HFFc6 (cell line): ENCODE data around the gene SRGAP1. TPM values are rescaled to one million over a fixed set of nuclear protein-coding genes. Genes with fewer than 3 reads are reported as not detected.

ENCODE experiments used
- DNase-seq: peaks from one replicate; pipeline ENCODE4 v3.0.0-alpha.2; 2018
- H3K27ac Mint-ChIP-seq: 2 replicates; pipeline ENCODE4 v1.8.0; 2020; ENCODE audit warnings: mild to moderate bottlenecking, mixed read lengths
- H3K27me3 Mint-ChIP-seq: 2 replicates; pipeline ENCODE4 v1.8.0; 2021; ENCODE audit warnings: mild to moderate bottlenecking, moderate library complexity, mixed read lengths; ENCODE audit not compliant: insufficient read depth
- H3K36me3 Mint-ChIP-seq: 2 replicates; pipeline ENCODE4 v1.8.0; 2021; ENCODE audit warnings: low read depth, mixed read lengths
- H3K4me1 Mint-ChIP-seq: 2 replicates; pipeline ENCODE4 v1.8.0; 2020; ENCODE audit warnings: low read depth, mixed read lengths
- H3K4me3 Mint-ChIP-seq: 2 replicates; pipeline ENCODE4 v1.8.0; 2020; ENCODE audit warnings: mild to moderate bottlenecking, moderate library complexity, mixed read lengths
- H3K9me3 Mint-ChIP-seq: 2 replicates; pipeline ENCODE4 v1.8.0; 2020; ENCODE audit warnings: mild to moderate bottlenecking, mixed read lengths
- CTCF ChIP-seq: fragments of 200-600 bp; sonication (generic); IDR thresholded peaks from 2 replicates; pipeline ENCODE4 v1.5.0; 2021; ENCODE audit warnings: antibody characterized with exemption, mild to moderate bottlenecking
- total RNA-seq, 6 experiments: library from RNA; stranded (reverse); fragmentation: NEBNext Ultra II Directional; extraction: Animal tissue kit (Norgen Biotek cat#: 25700); gene quantifications; 2 replicates in 1 of 6; 3 replicates in 5 of 6; pipeline ENCODE4 v1.2.3, GENCODE V29; 2021

The SRGAP1 gene
- total RNA-seq, 6 experiments from 2014 or later = 35.7 to 45.8 (median 40.9) TPM

GRCh38 chr12:64061868-64062375 lies 217.4 kb downstream of the SRGAP1 start:
- Mint-ChIP-seq H3K27ac (peak overlapping the region; percentile 53), H3K9me3 (no peaks in the 10 kb centered on the region), H3K36me3 (peaks cover 42% of the 10 kb centered on the region), H3K4me3 (no peak overlapping the region), H3K4me1 (peaks cover 51% of the 10 kb centered on the region), H3K27me3 (no peaks in the 10 kb centered on the region; the same call in 1 of the 2 replicates)
- TF ChIP-seq CTCF = no peak
- DNase-seq = no peak

GRCh38 chr12:64063121-64063520 lies 218.6 kb downstream of the SRGAP1 start:
- H3K4me3 Mint-ChIP-seq = no peak overlapping the region
- H3K4me1 Mint-ChIP-seq = peaks cover 47% of the 10 kb centered on the region
- TF ChIP-seq CTCF = no peak
- DNase-seq = no peak
- no peaks in the 10 kb centered on the region for H3K9me3 Mint-ChIP-seq
- no peak overlapping the region for H3K27ac Mint-ChIP-seq
- no peaks in the 10 kb centered on the region; the same call in 1 of the 2 replicates for H3K27me3 Mint-ChIP-seq
- H3K36me3 Mint-ChIP-seq = peaks cover 47% of the 10 kb centered on the region

- Mint-ChIP-seq H3K36me3 (peaks cover 50% of the 10 kb centered on the region), H3K4me1 (peaks cover 39% of the 10 kb centered on the region), H3K4me3 (no peak overlapping the region), H3K9me3 (no peaks in the 10 kb centered on the region), H3K27ac (no peak overlapping the region), H3K27me3 (no peaks in the 10 kb centered on the region; the same call in 1 of the 2 replicates)
- DNase-seq = no peak
- no peak for TF ChIP-seq CTCF
These were observed 219.7 kb downstream of the SRGAP1 start for GRCh38 chr12:64064240-64064639.

- Mint-ChIP-seq H3K9me3 (no peaks in the 10 kb centered on the region), H3K4me1 (peaks cover 34% of the 10 kb centered on the region), H3K27me3 (no peaks in the 10 kb centered on the region; the same call in 1 of the 2 replicates), H3K4me3 (no peak overlapping the region), H3K36me3 (peaks cover 54% of the 10 kb centered on the region), H3K27ac (no peak overlapping the region)
- no peak for DNase-seq
- TF ChIP-seq CTCF = no peak
These were observed 220.2 kb downstream of the SRGAP1 start for GRCh38 chr12:64064706-64065105.

GRCh38 chr12:64065881-64066451 lies 221.5 kb downstream of the SRGAP1 start:
- Mint-ChIP-seq H3K9me3 (no peaks in the 10 kb centered on the region), H3K36me3 (peaks cover 64% of the 10 kb centered on the region), H3K4me1 (peaks cover 29% of the 10 kb centered on the region), H3K27me3 (no peaks in the 10 kb centered on the region), H3K27ac (no peak overlapping the region), H3K4me3 (no peak overlapping the region)
- no peak for DNase-seq
- TF ChIP-seq CTCF = no peak
